SK-N-SH (cell line): Measurements from ENCODE around the gene SYNPO2. TPM values are rescaled to one million over a fixed set of nuclear protein-coding genes. Genes with fewer than 3 reads are reported as not detected.

Experiments
- CTCF ChIA-PET: fragments of 300-600, 350-600 bp; formaldehyde crosslinking; extraction: SDS; loops from one replicate; lab custom pipeline; 2021; lab: Yijun Ruan, JAX
- POLR2A ChIA-PET: fragments of 350-600 bp; sonication (Branson Sonifier 250); formaldehyde crosslinking; extraction: SDS; loops from one replicate; lab custom pipeline; 2020; ENCODE audit warnings: antibody characterized with exemption, inconsistent platforms; lab: Yijun Ruan, JAX
- DNase-seq: peaks from one replicate; pipeline ENCODE4 v3.0.0; 2012
- H2AFZ ChIP-seq: fragments of 200-600 bp; sonication (generic); 2 replicates; pipeline ENCODE4 v1.8.1; 2016; ENCODE audit warnings: antibody characterized with exemption, mild to moderate bottlenecking, low read depth
- H3F3A ChIP-seq: fragments of 200-600 bp; sonication (generic); replicated peaks from 2 replicates; pipeline ENCODE3; 2016; ENCODE audit warnings: antibody characterized with exemption, mild to moderate bottlenecking; ENCODE audit not compliant: insufficient read depth
- H3K27ac ChIP-seq, 2 experiments: fragments of 200-500 bp in 1 of 2; fragments of 200-600 bp in 1 of 2; sonication (Bioruptor generic) in 1 of 2; sonication (generic), shearing (Covaris generic) in 1 of 2; 2 replicates each; pipeline versions ENCODE4 v1.5.1 to v1.6.1; 2014 to 2016; ENCODE audit warnings: low read depth in 2 of 2, inconsistent platforms in 1 of 2, low read length in 1 of 2, mild to moderate bottlenecking in 1 of 2, mixed read lengths in 1 of 2
- H3K27me3 ChIP-seq: fragments of 200-600 bp; sonication (generic), shearing (Covaris generic); 2 replicates; pipeline ENCODE4 v1.6.1; 2016; ENCODE audit warnings: mixed run types; ENCODE audit not compliant: insufficient read depth
- H3K36me3 ChIP-seq, 2 experiments: fragments of 200-500 bp in 1 of 2; fragments of 200-600 bp in 1 of 2; sonication (Bioruptor generic) in 1 of 2; sonication (generic) in 1 of 2; replicated peaks in 1 of 2; 2 replicates each; pipeline versions ENCODE3 to v1.5.1; 2014 to 2016; ENCODE audit warnings: low read length in 1 of 2, mild to moderate bottlenecking in 1 of 2; ENCODE audit not compliant: insufficient read depth in 2 of 2, control insufficient read depth in 1 of 2
- H3K4me1 ChIP-seq, 2 experiments: fragments of 200-500 bp in 1 of 2; fragments of 200-600 bp in 1 of 2; sonication (Bioruptor generic) in 1 of 2; sonication (generic), shearing (Covaris generic) in 1 of 2; 2 replicates each; pipeline versions ENCODE4 v1.5.1 to v1.6.1; 2014 to 2016; ENCODE audit warnings: low read depth in 1 of 2, low read length in 1 of 2, mixed run types in 1 of 2; ENCODE audit not compliant: insufficient read depth in 2 of 2, control insufficient read depth in 1 of 2
- H3K4me2 ChIP-seq: fragments of 200-600 bp; sonication (generic), shearing (Covaris generic); 2 replicates; pipeline ENCODE4 v1.6.1; 2017; ENCODE audit warnings: mixed run types
- H3K4me3 ChIP-seq, 2 experiments: fragments of 200-500 bp in 1 of 2; fragments of 200-600 bp in 1 of 2; sonication (Bioruptor generic) in 1 of 2; sonication (generic), shearing (Covaris generic) in 1 of 2; 2 replicates each; pipeline versions ENCODE4 v1.5.1 to v1.8.1; 2014 to 2016; ENCODE audit warnings: low read depth in 2 of 2, inconsistent platforms in 1 of 2, low read length in 1 of 2, mild to moderate bottlenecking in 1 of 2, mixed read lengths in 1 of 2, moderate library complexity in 1 of 2
- H3K79me2 ChIP-seq: fragments of 200-600 bp; sonication (generic); 2 replicates; pipeline ENCODE4 v1.8.1; 2017; ENCODE audit warnings: mild to moderate bottlenecking; ENCODE audit not compliant: insufficient read depth
- H3K9ac ChIP-seq: fragments of 200-600 bp; sonication (generic); 2 replicates; pipeline ENCODE4 v1.6.1; 2017; ENCODE audit warnings: mixed run types
- H3K9me2 ChIP-seq: fragments of 200-600 bp; sonication (generic); 2 replicates; pipeline ENCODE4 v1.6.1; 2017; ENCODE audit warnings: mixed run types
- H3K9me3 ChIP-seq: fragments of 200-600 bp; sonication (generic); 2 replicates; pipeline ENCODE4 v1.6.1; 2017; ENCODE audit warnings: mixed run types, mild to moderate bottlenecking, moderate library complexity
- H4K20me1 ChIP-seq: fragments of 200-600 bp; sonication (generic); 2 replicates; pipeline ENCODE4 v1.6.1; 2017; ENCODE audit warnings: mild to moderate bottlenecking, mixed run types; ENCODE audit not compliant: insufficient read depth
- CTCF ChIP-seq: fragments of 200-600 bp; sonication (generic); IDR thresholded peaks from 2 replicates; pipeline ENCODE4 v1.6.1; 2017; ENCODE audit warnings: antibody characterized with exemption, mild to moderate bottlenecking, moderate library complexity
- EZH2phosphoT487 ChIP-seq: fragments of 200-600 bp; sonication (generic); IDR thresholded peaks from 2 replicates; pipeline ENCODE4 v1.6.1; 2017; ENCODE audit warnings: low read depth, mixed run types, mild to moderate bottlenecking, antibody characterized with exemption, moderate library complexity, borderline replicate concordance
- FOSL2 ChIP-seq: IDR thresholded peaks from 2 replicates; pipeline ENCODE4 v1.4.0; 2012; ENCODE audit warnings: low read depth, mild to moderate bottlenecking, moderate library complexity, borderline replicate concordance
- FOXM1 ChIP-seq: IDR thresholded peaks from 2 replicates; pipeline ENCODE4 v1.4.0; 2012; ENCODE audit warnings: low read depth, mild to moderate bottlenecking
- GABPA ChIP-seq: IDR thresholded peaks from 2 replicates; pipeline ENCODE4 v1.4.0; 2012; ENCODE audit warnings: low read depth, mild to moderate bottlenecking
- JUND ChIP-seq: IDR thresholded peaks from 2 replicates; pipeline ENCODE4 v1.4.0; 2012
- NFIC ChIP-seq: IDR thresholded peaks from 2 replicates; pipeline ENCODE4 v1.4.0; 2012; ENCODE audit warnings: borderline replicate concordance
- NRF1 ChIP-seq: IDR thresholded peaks from 2 replicates; pipeline ENCODE4 v1.6.1; 2012; ENCODE audit warnings: low read depth, mild to moderate bottlenecking, low read length
- PBX3 ChIP-seq: IDR thresholded peaks from 2 replicates; pipeline ENCODE4; 2012
- RAD21 ChIP-seq: IDR thresholded peaks from 2 replicates; pipeline ENCODE4 v1.6.1; 2012; ENCODE audit warnings: mild to moderate bottlenecking, low read length
- REST ChIP-seq: IDR thresholded peaks from 2 replicates; pipeline ENCODE4 v1.6.1; 2012; ENCODE audit warnings: mild to moderate bottlenecking, low read depth, low read length, moderate library complexity
- RFX5 ChIP-seq: IDR thresholded peaks from 2 replicates; pipeline ENCODE4 v1.6.1; 2012; ENCODE audit warnings: mild to moderate bottlenecking, improper control_type of control experiment, low read length
- TAF1 ChIP-seq: IDR thresholded peaks from 2 replicates; pipeline ENCODE4 v1.6.1; 2012; ENCODE audit warnings: low read depth, mild to moderate bottlenecking, low read length, moderate library complexity, borderline replicate concordance
- TEAD4 ChIP-seq: IDR thresholded peaks from 2 replicates; pipeline ENCODE4 v1.4.0; 2012; ENCODE audit warnings: mild to moderate bottlenecking, borderline replicate concordance; ENCODE audit not compliant: insufficient read depth
- USF1 ChIP-seq: IDR thresholded peaks from 2 replicates; pipeline ENCODE4 v1.4.0; 2012; ENCODE audit warnings: low read depth, borderline replicate concordance
- USF2 ChIP-seq: fragments of 150-350 bp; IDR thresholded peaks from 2 replicates; pipeline ENCODE4 v1.6.1; 2017; ENCODE audit warnings: antibody characterized with exemption, low read length, low read depth, borderline replicate concordance
- ZBTB33 ChIP-seq: IDR thresholded peaks from 2 replicates; pipeline ENCODE4 v1.4.0; 2012; ENCODE audit warnings: low read depth, borderline replicate concordance
- WGBS: methylation state at CpG from one replicate; pipeline ENCODE4 v1.1.6; 2017; ENCODE audit warnings: low lambda C conversion rate; 5-methylcytosine and 5-hydroxymethylcytosine counted together
- polyA plus RNA-seq, 3 experiments: library from polyadenylated mRNA; depleted of rRNA; stranded (reverse); fragments of >200 nt; gene quantifications; 2 replicates each; pipeline ENCODE4 v1.2.3, GENCODE V29; 2012

The SYNPO2 gene
- polyA plus RNA-seq, 1 of the 3 experiments (the other 2 are of a cell fraction): 7.2 TPM

- Histone ChIP-seq H3K36me3 (peaks cover 0 to 53% of the 10 kb centered on the region in 2 experiments), H3K9me2 (no peaks in the 10 kb centered on the region), H3K9ac (no peak overlapping the region), H4K20me1 (no peaks in the 10 kb centered on the region), H3K27me3 (no peaks in the 10 kb centered on the region)
- DNase-seq: no peak
- POLR2A ChIA-PET: no interaction called here
- WGBS: 75% methylated on average over 5 of the region's 5 CpGs
- no peak for TF ChIP-seq USF2
- peak; percentile 22; the same call in 1 of the 2 replicates for TF ChIP-seq FOSL2
- no peak for TF ChIP-seq PBX3
- TF ChIP-seq ZBTB33: no peak
- no peak for TF ChIP-seq FOXM1
- TF ChIP-seq USF1: no peak
- peak; percentile 46; the same call in 1 of the 2 replicates for TF ChIP-seq NFIC
- TF ChIP-seq REST: no peak
- no peak for TF ChIP-seq TAF1
- no peak for TF ChIP-seq EZH2phosphoT487
- no peak for TF ChIP-seq GABPA
- no peak for TF ChIP-seq NRF1
- no peak for TF ChIP-seq TEAD4
- TF ChIP-seq JUND: 0 out of 2 replicates have a peak, but pooled peaks have one; percentile 16
- no peak for TF ChIP-seq CTCF
- no peak for TF ChIP-seq RFX5
- TF ChIP-seq RAD21: no peak
- TF ChIP-seq, all 33 proteins: peak for 3
- Histone ChIP-seq H3K79me2 (no peaks in the 10 kb centered on the region), H3K4me3 (no peak overlapping the region), H3K4me2 (no peak overlapping the region), H3F3A (peaks cover 35% of the 10 kb centered on the region), H3K9me3 (no peaks in the 10 kb centered on the region), H3K27ac (peak overlapping the region; percentile 6 to 34; a peak in 2 of 4 replicates), H3K4me1 (peaks cover 9 to 35% of the 10 kb centered on the region in 2 experiments; a peak in 3 of 4 replicates), H2AFZ (no peak overlapping the region)
- CTCF ChIA-PET: interaction anchor here (1.3 to 8.1 kb wide), 3 partner anchors 11 to 175 kb away, joined by 3 to 67 read pairs (median 7); no protein-coding TSS in a partner anchor
Observed at GRCh38 chr4:119038116-119038841, 149.6 kb downstream of the SYNPO2 start.
